Ramos (cell line): ENCODE measurements around the gene KIF17.
"Not testable (repeated sequence)": the region's sequence is repeated elsewhere in the genome, so short reads cannot be mapped to it uniquely, and the experiment has no call there.

Source experiments
- in situ Hi-C: fragments of 300-500 bp; cut with MboI; formaldehyde crosslinking; loops from one replicate; pipeline ENCODE4 v1.14.3; 2022; ENCODE audit warnings: low sequenced_read_pairs; ENCODE audit not compliant: unreplicated experiment

KIF17 gene

GRCh38 chr1:20696397-20697333 is 21.1 kb downstream of the KIF17 start:
- in situ Hi-C loops = loop anchor here (5.0 kb wide), 1 partner anchor 496 kb away; no protein-coding TSS in a partner anchor

GRCh38 chr1:20695515-20695914 is 22.3 kb downstream of the KIF17 start:
- in situ Hi-C loops = loop anchor here (5.0 kb wide), 1 partner anchor 497 kb away; no protein-coding TSS in a partner anchor

GRCh38 chr1:20693623-20694022 is 24.2 kb downstream of the KIF17 start:
- in situ Hi-C loops = no loop called here

GRCh38 chr1:20691872-20692271 is 25.9 kb downstream of the KIF17 start:
- in situ Hi-C loops = no loop called here

GRCh38 chr1:20689645-20690056 is 28.2 kb downstream of the KIF17 start:
- in situ Hi-C loops = no loop called here

GRCh38 chr1:20686883-20687725 is 30.7 kb downstream of the KIF17 start:
- in situ Hi-C loops = no loop called here

- in situ Hi-C loops = no loop called here
These were observed 32.1 kb downstream of the KIF17 start for GRCh38 chr1:20685741-20686140.

- in situ Hi-C loops = no loop called here
These were observed 32.6 kb downstream of the KIF17 start for GRCh38 chr1:20685099-20685662.

- in situ Hi-C loops = no loop called here
These were observed 33.2 kb downstream of the KIF17 start for GRCh38 chr1:20684651-20685050.

GRCh38 chr1:20684050-20684620 is 33.7 kb downstream of the KIF17 start:
- in situ Hi-C loops = no loop called here

GRCh38 chr1:20683614-20684013 is 34.2 kb downstream of the KIF17 start:
- in situ Hi-C loops = no loop called here

GRCh38 chr1:20682571-20683236 is 35.1 kb downstream of the KIF17 start:
- in situ Hi-C loops = no loop called here

- in situ Hi-C loops = no loop called here
These were observed 35.8 kb downstream of the KIF17 start for GRCh38 chr1:20681999-20682398.

GRCh38 chr1:20680269-20680668 is 37.5 kb downstream of the KIF17 start:
- in situ Hi-C loops = no loop called here

- in situ Hi-C loops = no loop called here
These were observed 39.2 kb downstream of the KIF17 start for GRCh38 chr1:20678599-20678998.

- in situ Hi-C loops = not testable (repeated sequence)
These were observed 44.2 kb downstream of the KIF17 start for GRCh38 chr1:20673626-20674025.

GRCh38 chr1:20672265-20672632 is 45.6 kb downstream of the KIF17 start:
- in situ Hi-C loops = no loop called here

- in situ Hi-C loops = no loop called here
These were observed 46.9 kb downstream of the KIF17 start for GRCh38 chr1:20670936-20671335.

GRCh38 chr1:20668581-20668980 is 49.2 kb downstream of the KIF17 start:
- in situ Hi-C loops = no loop called here

- in situ Hi-C loops = no loop called here
These were observed 51.0 kb downstream of the KIF17 start for GRCh38 chr1:20666804-20667203.
